ENCODE results near the gene SCAF11.

Gene SCAF11

DNA sequence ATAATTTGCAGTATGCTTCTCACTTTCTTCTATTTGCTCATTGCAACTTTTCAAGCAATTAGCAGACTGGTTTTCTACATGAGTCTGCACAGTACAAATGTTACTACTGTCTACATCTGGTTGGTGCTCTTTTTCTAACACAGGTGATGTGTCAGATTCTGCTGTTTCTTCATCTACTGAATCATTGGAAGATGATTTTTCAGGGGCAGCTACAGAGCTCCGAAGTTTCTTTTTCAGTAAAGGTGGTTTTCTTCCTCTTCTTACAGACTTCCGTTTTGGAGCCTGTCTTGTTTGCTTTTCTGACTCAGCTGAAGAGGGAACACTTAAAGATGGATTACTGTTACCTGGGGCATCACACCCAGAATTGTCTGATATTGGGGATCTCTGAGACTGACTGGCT lies 62.1 kb downstream of the SCAF11 start:
- TF ChIP-seq, protein P1, sequence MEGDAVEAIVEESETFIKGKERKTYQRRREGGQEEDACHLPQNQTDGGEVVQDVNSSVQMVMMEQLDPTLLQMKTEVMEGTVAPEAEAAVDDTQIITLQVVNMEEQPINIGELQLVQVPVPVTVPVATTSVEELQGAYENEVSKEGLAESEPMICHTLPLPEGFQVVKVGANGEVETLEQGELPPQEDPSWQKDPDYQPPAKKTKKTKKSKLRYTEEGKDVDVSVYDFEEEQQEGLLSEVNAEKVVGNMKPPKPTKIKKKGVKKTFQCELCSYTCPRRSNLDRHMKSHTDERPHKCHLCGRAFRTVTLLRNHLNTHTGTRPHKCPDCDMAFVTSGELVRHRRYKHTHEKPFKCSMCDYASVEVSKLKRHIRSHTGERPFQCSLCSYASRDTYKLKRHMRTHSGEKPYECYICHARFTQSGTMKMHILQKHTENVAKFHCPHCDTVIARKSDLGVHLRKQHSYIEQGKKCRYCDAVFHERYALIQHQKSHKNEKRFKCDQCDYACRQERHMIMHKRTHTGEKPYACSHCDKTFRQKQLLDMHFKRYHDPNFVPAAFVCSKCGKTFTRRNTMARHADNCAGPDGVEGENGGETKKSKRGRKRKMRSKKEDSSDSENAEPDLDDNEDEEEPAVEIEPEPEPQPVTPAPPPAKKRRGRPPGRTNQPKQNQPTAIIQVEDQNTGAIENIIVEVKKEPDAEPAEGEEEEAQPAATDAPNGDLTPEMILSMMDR (IDR thresholded peaks at IDR 0.05; ENCODE audit: low read depth, low read length): no peak
- no peak overlapping the region for H3K4me3 ChIP-seq (replicated peaks in 1 of 2; ENCODE audit: low read depth in 2 of 2, low read length in 2 of 2)
- DNase-seq (ENCODE audit: low read depth in 2 of 2): no peak

DNA sequence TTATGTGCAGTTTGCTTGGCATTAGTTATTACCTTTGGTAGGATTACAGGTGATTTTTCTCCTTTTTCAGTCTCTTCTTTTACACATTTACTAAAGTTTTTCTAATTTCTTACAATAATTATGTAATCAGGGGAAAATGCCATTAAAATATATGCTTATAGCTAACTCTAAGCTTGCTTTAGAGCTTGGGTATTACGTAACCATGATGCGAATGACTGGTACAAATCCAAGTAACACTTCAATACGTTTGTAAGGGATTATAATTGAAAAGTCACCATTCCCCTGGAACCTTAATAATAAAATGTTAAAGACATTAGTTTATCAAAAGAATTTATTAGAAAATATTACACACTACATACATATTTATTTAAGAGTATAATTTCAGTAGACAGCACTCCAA lies 71.6 kb downstream of the SCAF11 start:
- no peak overlapping the region for H3K4me3 ChIP-seq (replicated peaks in 1 of 2; ENCODE audit: low read depth in 2 of 2, low read length in 2 of 2)
- TF ChIP-seq, protein P1 (IDR thresholded peaks at IDR 0.05; ENCODE audit: low read depth, low read length): no peak
- peak; percentile 13 to 14 for DNase-seq (ENCODE audit: low read depth in 2 of 2)

DNA sequence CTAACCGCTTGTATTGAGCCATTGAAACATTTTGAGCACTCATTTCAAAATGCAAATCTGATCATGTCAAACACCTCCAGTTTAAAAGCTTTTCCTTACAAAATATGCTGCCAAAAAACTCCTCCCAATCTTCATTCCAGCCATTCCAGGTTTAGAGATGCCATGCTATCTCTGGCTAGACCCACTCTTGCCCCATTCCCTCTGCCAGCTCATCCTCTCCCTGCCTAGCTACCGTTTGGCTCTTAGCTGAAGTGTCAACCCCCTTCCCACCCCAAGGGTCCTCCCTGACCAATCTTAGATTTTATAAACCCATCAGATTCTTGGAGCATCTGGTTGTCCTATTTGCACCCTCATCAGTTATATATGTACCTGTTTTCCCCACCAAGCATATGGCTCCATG lies 75.0 kb downstream of the SCAF11 start:
- H3K4me3 ChIP-seq (replicated peaks in 1 of 2; ENCODE audit: low read depth in 2 of 2, low read length in 2 of 2): no peak overlapping the region
- TF ChIP-seq, protein P1 (IDR thresholded peaks at IDR 0.05; ENCODE audit: low read depth, low read length): no peak
- no peak for DNase-seq (ENCODE audit: low read depth in 2 of 2)

DNA sequence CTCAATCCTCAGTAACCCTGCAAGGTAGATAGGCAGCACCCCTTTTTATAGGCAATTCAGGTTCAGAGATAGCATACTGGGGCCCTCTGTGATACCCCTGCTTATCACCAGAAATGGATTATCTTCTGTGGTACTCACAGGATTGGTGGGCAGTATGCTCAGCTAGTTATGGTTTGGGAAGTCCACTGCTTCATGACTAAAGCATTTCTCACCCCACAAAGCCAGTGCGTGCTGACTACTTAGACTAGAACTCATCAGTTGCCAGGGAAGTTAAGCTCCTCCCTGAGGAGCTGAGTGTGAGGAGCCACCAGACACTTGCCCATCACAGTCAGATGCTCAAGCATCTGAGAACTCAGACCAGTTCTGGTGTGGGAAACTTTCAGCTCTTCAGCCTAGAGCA lies 76.3 kb downstream of the SCAF11 start:
- DNase-seq (ENCODE audit: low read depth in 2 of 2): peak; percentile 43 to 77
- no peak overlapping the region for H3K4me3 ChIP-seq (replicated peaks in 1 of 2; ENCODE audit: low read depth in 2 of 2, low read length in 2 of 2)
- TF ChIP-seq, protein P1 (IDR thresholded peaks at IDR 0.05; ENCODE audit: low read depth, low read length): no peak

DNA sequence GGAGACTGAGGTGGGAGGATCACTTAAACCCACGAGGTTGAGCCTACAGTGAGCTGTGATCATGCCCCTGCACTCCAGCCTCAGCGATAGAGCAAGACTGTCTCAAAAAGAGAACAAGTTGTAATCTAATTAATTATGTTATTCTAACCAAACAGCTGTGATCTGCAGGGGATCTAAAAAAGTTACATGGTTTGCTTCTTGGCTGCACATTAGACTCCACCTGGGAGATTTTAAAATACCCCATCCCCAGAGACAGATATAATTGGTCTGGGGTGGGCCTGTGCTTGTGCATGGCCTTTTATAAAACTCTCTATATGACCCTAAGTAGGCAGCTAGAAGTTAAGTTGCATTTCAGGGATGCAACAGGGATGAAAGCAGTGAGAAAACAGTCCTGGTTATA lies 76.7 kb downstream of the SCAF11 start:
- no peak for DNase-seq (ENCODE audit: low read depth in 2 of 2)
- TF ChIP-seq, protein P1 (IDR thresholded peaks at IDR 0.05; ENCODE audit: low read depth, low read length): no peak
- no peak overlapping the region for H3K4me3 ChIP-seq (replicated peaks in 1 of 2; ENCODE audit: low read depth in 2 of 2, low read length in 2 of 2)

DNA sequence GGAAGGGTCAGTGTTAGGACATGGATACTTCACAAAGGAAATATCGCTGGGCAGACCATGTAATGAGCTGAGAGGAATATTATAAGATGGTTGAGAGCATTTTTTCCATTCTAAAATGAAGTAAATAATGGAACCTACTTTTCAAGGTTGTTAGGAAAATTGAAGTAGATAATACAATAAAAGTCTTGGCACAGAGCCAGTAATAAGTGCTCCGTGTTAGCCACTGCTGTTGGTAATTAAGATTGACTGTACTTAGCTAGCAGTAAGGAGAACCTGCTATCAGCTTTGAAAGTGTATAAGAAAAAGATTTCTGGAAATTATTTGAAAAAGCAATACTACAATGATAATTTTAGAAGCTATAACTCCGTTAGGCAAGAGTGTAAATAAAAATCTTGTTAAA lies 77.6 kb downstream of the SCAF11 start:
- no peak for DNase-seq (ENCODE audit: low read depth in 2 of 2)
- TF ChIP-seq, protein P1 (IDR thresholded peaks at IDR 0.05; ENCODE audit: low read depth, low read length): no peak
- no peak overlapping the region for H3K4me3 ChIP-seq (replicated peaks in 1 of 2; ENCODE audit: low read depth in 2 of 2, low read length in 2 of 2)

DNA sequence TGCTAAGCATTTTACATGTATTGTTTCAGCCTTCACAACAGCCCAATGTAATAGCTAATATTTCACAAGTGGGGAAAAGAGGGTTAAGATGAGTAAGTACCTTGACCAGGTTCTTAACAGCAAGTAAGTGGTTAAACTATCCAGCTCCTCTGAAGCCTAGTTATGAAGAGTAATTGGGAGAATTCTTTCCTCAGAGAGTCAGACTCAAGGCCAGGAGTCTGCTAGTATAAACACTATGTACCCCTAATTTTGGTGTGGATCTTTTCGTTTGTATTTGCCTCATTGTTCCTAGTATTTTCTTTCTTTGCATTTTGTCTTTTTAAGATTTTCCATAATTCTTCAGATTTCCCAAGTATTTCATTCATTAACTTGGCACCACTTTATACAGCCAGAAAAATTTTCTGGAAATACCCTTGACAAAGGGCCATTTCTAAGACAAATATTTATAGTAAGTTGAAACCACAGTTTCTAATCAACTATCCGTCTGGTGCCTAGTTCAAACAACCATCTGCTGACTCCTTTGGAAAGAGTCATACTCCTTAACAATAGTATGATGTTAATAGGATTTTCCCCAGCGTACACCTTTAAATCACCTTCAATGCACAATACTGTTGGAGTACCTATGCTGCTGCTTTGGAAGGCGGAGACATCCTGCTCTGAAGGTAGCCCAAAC lies 81.2 kb downstream of the SCAF11 start:
- no peak overlapping the region for H3K4me3 ChIP-seq (replicated peaks in 1 of 2; ENCODE audit: low read depth in 2 of 2, low read length in 2 of 2)
- no peak for DNase-seq (ENCODE audit: low read depth in 2 of 2)
- TF ChIP-seq, protein P1 (IDR thresholded peaks at IDR 0.05; ENCODE audit: low read depth, low read length): no peak

Data from cardiac fibroblast (primary cell).